Measurements from ENCODE around the gene RHOV. TPM values are rescaled to one million over a fixed set of nuclear protein-coding genes. Genes with fewer than 3 reads are reported as not detected.

Gene RHOV
- total and polyA plus RNA-seq, 10 of the 15 experiments (the other 5 are each of a cell fraction or from before 2014, with no cell fraction given): 0.24 to 39.3 (median 9.3) TPM

GRCh38 chr15:40841741-40842140 is 32.3 kb downstream of the RHOV start:
- ChIA-PET RAD21 (ENCODE audit: unreplicated experiment) (no interaction called here), SMC1A (ENCODE audit: uncharacterized antibody, unreplicated experiment) (interaction anchor here (1.9 kb wide), 1 partner anchor 27 kb away, joined by 5 read pairs; no protein-coding TSS in a partner anchor), POLR2A (no interaction called here), CTCF (interaction anchor here (0.6 to 1.1 kb wide), 2 partner anchors 50 to 530 kb away, joined by 3 to 4 read pairs; no protein-coding TSS in a partner anchor)
- no peak overlapping the region for H3K4me3 ChIP-seq
- H2AFZ ChIP-seq (ENCODE audit: control insufficient read depth, low read depth, low read length): no peak overlapping the region
- no peaks in the 10 kb centered on the region for H3K9me3 ChIP-seq (replicated peaks; ENCODE audit: control insufficient read depth, insufficient read depth, low read length)
- intact Hi-C loops (cut with micrococcal nuclease; ENCODE audit: unreplicated experiment): loop anchor here (10.0 kb wide), 1 partner anchor 273 kb away; the partner anchor contains the start of gene INO80
- TF ChIP-seq MXI1 (IDR thresholded peaks at IDR 0.05; ENCODE audit: low read depth, low read length): no peak
- no peak for TF ChIP-seq POLR2A (IDR thresholded peaks at IDR 0.05; ENCODE audit: low read depth, low read length)
- no peak for TF ChIP-seq EED (IDR thresholded peaks at IDR 0.05; ENCODE audit: low read depth)
- TF ChIP-seq CHD4 (IDR thresholded peaks at IDR 0.05): no peak
- TF ChIP-seq ZBTB33 (IDR thresholded peaks at IDR 0.05): no peak
- TF ChIP-seq KLF5 (IDR thresholded peaks at IDR 0.05; ENCODE audit: partially characterized antibody): no peak
- no peak for TF ChIP-seq BCL11A (IDR thresholded peaks at IDR 0.05; ENCODE audit: low read depth, low read length)
- no peak for TF ChIP-seq SUZ12 (IDR thresholded peaks at IDR 0.05; ENCODE audit: unreplicated experiment)
- no peak for TF ChIP-seq CHD2 (IDR thresholded peaks at IDR 0.05; ENCODE audit: borderline replicate concordance, low read depth, low read length)
- TF ChIP-seq ATF3 (IDR thresholded peaks at IDR 0.05; ENCODE audit: borderline replicate concordance, extremely low read depth, low read depth, low read length): no peak
- TF ChIP-seq TCF3 (IDR thresholded peaks at IDR 0.05; ENCODE audit: borderline replicate concordance, insufficient read depth, low read depth, low read length): no peak
- TF ChIP-seq POU2F2 (IDR thresholded peaks at IDR 0.05; ENCODE audit: borderline replicate concordance, low read depth, low read length): no peak
- TF ChIP-seq RAD21 (IDR thresholded peaks at IDR 0.05; ENCODE audit: insufficient read depth, low read depth, low read length): no peak
- TF ChIP-seq ZNF622 (IDR thresholded peaks at IDR 0.05): no peak
- TF ChIP-seq NRF1 (conservative IDR thresholded peaks at IDR 0.05; ENCODE audit: low read depth, low read length): no peak
- H3K4me2 ChIP-seq (ENCODE audit: control insufficient read depth, insufficient read depth): no peak overlapping the region
- in situ Hi-C loops (cut with MboI): no loop called here
- 26% methylated on average over 2 of the region's 2 CpGs for WGBS (ENCODE audit: insufficient coverage, insufficient replicate concordance, low lambda C conversion rate, missing lambda C conversion rate)
- H3K79me2 ChIP-seq (ENCODE audit: control insufficient read depth, insufficient read depth, low read length): no peaks in the 10 kb centered on the region
- no peak for FAIRE-seq
- H4K20me1 ChIP-seq (ENCODE audit: control insufficient read depth, insufficient read depth): no peaks in the 10 kb centered on the region
- ATAC-seq: no peak
- no peaks in the 10 kb centered on the region for H3K36me3 ChIP-seq (ENCODE audit: control insufficient read depth in 2 of 2, insufficient read depth in 2 of 2, low read length in 1 of 2)
- no TSS peak for BruUV-seq (replicated peaks)
- H3K27ac ChIP-seq (ENCODE audit: control insufficient read depth, insufficient read depth): no peak overlapping the region
- H3K9ac ChIP-seq (ENCODE audit: control insufficient read depth, insufficient read depth, low read length): no peak overlapping the region
- peaks cover 14% of the 10 kb centered on the region for H3K4me1 ChIP-seq (ENCODE audit: control insufficient read depth, insufficient read depth, low read length)
- no peak for DNase-seq (ENCODE audit: low read depth, low spot score)
- peaks cover 1 to 3% of the 10 kb centered on the region in 2 experiments; a peak in 1 of 4 replicates for H3K27me3 ChIP-seq (replicated peaks in 1 of 2; ENCODE audit: control insufficient read depth in 2 of 2, insufficient read depth in 2 of 2, low read length in 1 of 2)
